Aorta (tissue), 5 donors: Measurements from ENCODE around the gene PALM3. TPM values are rescaled to one million over a fixed set of nuclear protein-coding genes. Genes with fewer than 3 reads are reported as not detected.

Experiments
- ATAC-seq: fragments of 200-7000 bp; cut with Tn5 transposase; one replicate; pipeline ENCODE4 v1.9.1; 2022; ENCODE audit warnings: moderate library complexity; ENCODE audit not compliant: low FRiP score
- DNase-seq, 2 donors: peaks; one replicate each; pipeline ENCODE4 v3.0.0-alpha.2; 2020
- H3K27ac ChIP-seq, 2 donors: one replicate each; pipeline ENCODE4 v1.5.1; 2013; ENCODE audit warnings: low read length in 2 of 2, mild to moderate bottlenecking in 2 of 2, moderate library complexity in 2 of 2, control low read depth in 1 of 2, inconsistent platforms in 1 of 2, low read depth in 1 of 2
- H3K27me3 ChIP-seq, 2 donors: one replicate each; pipeline ENCODE4 v1.6.1; 2013; ENCODE audit warnings: control low read depth in 1 of 2, low read length in 1 of 2, mild to moderate bottlenecking in 1 of 2, moderate library complexity in 1 of 2; ENCODE audit not compliant: insufficient read depth in 2 of 2, control insufficient read depth in 1 of 2
- H3K36me3 ChIP-seq, 2 donors: one replicate each; pipeline ENCODE4 v1.6.1; 2013; ENCODE audit warnings: control low read depth in 1 of 2, low read length in 1 of 2, mild to moderate bottlenecking in 1 of 2; ENCODE audit not compliant: insufficient read depth in 2 of 2, control insufficient read depth in 1 of 2
- H3K4me1 ChIP-seq, 2 donors: one replicate each; pipeline ENCODE4 v1.6.1; 2013; ENCODE audit warnings: low read length in 2 of 2, control low read depth in 1 of 2, mild to moderate bottlenecking in 1 of 2, moderate library complexity in 1 of 2; ENCODE audit not compliant: insufficient read depth in 2 of 2, control insufficient read depth in 1 of 2
- H3K4me3 ChIP-seq, 2 donors: one replicate each; pipeline ENCODE4 v1.5.1; 2013; ENCODE audit warnings: low read length in 2 of 2, control low read depth in 1 of 2, mild to moderate bottlenecking in 1 of 2
- H3K9me3 ChIP-seq: one replicate; pipeline ENCODE4 v1.6.1; 2013; ENCODE audit warnings: mild to moderate bottlenecking, low read length; ENCODE audit not compliant: control insufficient read depth
- WGBS, 2 donors: extraction: QIAGEN DNeasy Blood & Tissue Kit; methylation state at CpG; one replicate each; pipeline ENCODE4 v1.1.7; 2013; 5-methylcytosine and 5-hydroxymethylcytosine counted together
- intact Hi-C, 2 donors: fragments of 100-400 bp; cut with DNase I; formaldehyde crosslinking; loops; one replicate each; pipeline versions ENCODE4 v1.14.2 to v1.15.0; 2022
- polyA plus RNA-seq, 2 donors: library from polyadenylated mRNA; stranded (reverse); fragments of 200-250 nt; gene quantifications; one replicate each; pipeline ENCODE4 v1.2.3, GENCODE V29; 2013
- total RNA-seq, 2 donors: library from RNA; stranded (reverse); fragmentation: NEBNext Ultra II Directional; extraction: Animal tissue kit (Norgen Biotek cat#: 25700); gene quantifications; one replicate each; pipeline ENCODE4 v1.2.1, GENCODE V29; 2021
- donor health status: healthy with polysubstance abuse.
- donor health status: Bipolar disorder and iron deficiency.
- donor health status: DM: no; HTN: no; CAD: no.
- donor health status: DM: no; HTN: no; CAD: no.
- donor health status: DM: yes; HTN: yes; CAD: no.

The PALM3 gene
- total and polyA plus RNA-seq, 4 donors = 0.18 to 3.5 (median 0.63) TPM; not detected in 1

- no peaks in the 10 kb centered on the region for H3K9me3 ChIP-seq
- ATAC-seq (no peak), DNase-seq (no peak)
- H3K27ac ChIP-seq = no peak overlapping the region
- WGBS, 2 donors = 97% methylated on average over 43 of the region's 43 CpGs
- intact Hi-C loops = loop anchor here in 1 of 2 donors (10.0 kb wide), 1 partner anchor 296 kb away; the partner anchor contains the start of gene C19orf53
- H3K36me3 ChIP-seq = no peaks in the 10 kb centered on the region
- no peaks in the 10 kb centered on the region for H3K27me3 ChIP-seq
- no peak overlapping the region for H3K4me3 ChIP-seq
- no peaks in the 10 kb centered on the region for H3K4me1 ChIP-seq
Measured at GRCh38 chr19:14070268-14071050, 8.6 kb upstream of the PALM3 start.

DNA sequence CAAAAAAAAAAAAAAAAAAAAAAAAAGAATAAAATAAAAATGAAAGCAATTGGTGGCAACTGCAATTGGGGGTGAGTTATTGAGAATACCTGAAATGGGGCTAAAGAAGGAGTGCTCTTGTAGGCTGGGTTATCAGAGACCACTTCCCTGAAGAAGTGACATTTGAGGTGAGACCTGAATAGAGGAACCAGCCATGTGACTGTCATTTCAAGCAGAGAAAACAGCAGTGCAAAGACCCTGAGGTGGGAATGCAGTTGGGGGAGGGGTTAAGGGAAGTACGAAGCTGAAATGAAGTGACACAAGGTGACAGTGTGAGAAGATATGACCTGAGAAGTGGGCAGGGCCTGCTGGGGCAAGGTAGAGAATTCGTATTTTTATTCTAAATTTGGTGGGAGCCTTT, 4.3 kb upstream of the PALM3 start:
- Histone ChIP-seq H3K4me1 (no peaks in the 10 kb centered on the region), H3K36me3 (no peaks in the 10 kb centered on the region), H3K27me3 (no peaks in the 10 kb centered on the region), H3K4me3 (no peak overlapping the region), H3K9me3 (no peaks in the 10 kb centered on the region), H3K27ac (no peak overlapping the region)
- intact Hi-C loops = no loop called here
- 68 to 81% methylated on average over 2 of the region's 2 CpGs for WGBS, 2 donors
- ATAC-seq = no peak
- no peak for DNase-seq

- Histone ChIP-seq H3K27me3 (no peaks in the 10 kb centered on the region), H3K9me3 (no peaks in the 10 kb centered on the region), H3K36me3 (no peaks in the 10 kb centered on the region), H3K4me1 (no peaks in the 10 kb centered on the region), H3K27ac (no peak overlapping the region), H3K4me3 (no peak overlapping the region)
- intact Hi-C loops = no loop called here
- WGBS, 2 donors = 50 to 73% methylated on average over 7 of the region's 7 CpGs
- DNase-seq = no peak
- no peak for ATAC-seq
Measured at GRCh38 chr19:14063105-14063504, 1.2 kb upstream of the PALM3 start.

- H3K27me3 ChIP-seq = no peaks in the 10 kb centered on the region
- ATAC-seq = no peak
- DNase-seq = no peak
- H3K36me3 ChIP-seq = no peaks in the 10 kb centered on the region
- intact Hi-C loops = no loop called here
- WGBS, 2 donors = 89 to 90% methylated on average over 5 of the region's 5 CpGs
- H3K4me3 ChIP-seq = no peak overlapping the region
- no peaks in the 10 kb centered on the region for H3K4me1 ChIP-seq
- no peak overlapping the region for H3K27ac ChIP-seq
- H3K9me3 ChIP-seq = no peaks in the 10 kb centered on the region
Measured at GRCh38 chr19:14062558-14062855, 631 bp upstream of the PALM3 start.

DNA sequence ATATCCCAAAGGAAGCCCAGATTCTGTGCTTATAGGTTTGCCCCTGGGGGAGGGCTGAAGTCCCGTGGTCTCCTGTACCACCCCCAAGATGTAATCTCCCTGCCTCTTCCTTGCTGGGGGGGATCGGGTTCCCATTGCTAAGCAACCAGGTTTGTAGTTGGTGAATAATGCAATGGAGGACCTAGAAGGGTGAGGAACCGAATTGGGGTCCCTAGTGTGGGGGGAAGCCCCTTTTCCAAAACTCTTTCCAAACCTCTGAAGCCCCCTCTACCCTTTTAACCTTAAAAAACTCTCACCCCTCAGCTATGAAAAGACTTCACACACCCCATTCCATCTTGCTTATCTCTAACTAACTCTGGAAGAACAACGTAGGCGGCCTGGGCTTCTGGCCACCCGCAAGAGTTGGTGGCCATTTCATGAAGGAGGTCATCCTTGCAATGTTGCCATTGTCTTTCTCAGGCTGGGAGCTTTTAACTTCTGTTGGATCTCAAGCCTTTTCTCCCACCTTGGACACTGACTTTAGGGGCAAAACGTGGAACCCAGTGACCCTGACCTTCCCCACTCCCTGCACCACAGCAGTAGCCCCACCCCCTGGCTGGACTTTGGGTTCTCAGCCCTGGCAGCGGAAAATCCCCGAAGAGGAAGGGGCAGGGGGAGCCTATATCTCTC, 661 bp downstream of the PALM3 start:
- Histone ChIP-seq H3K27ac (no peak overlapping the region), H3K9me3 (no peaks in the 10 kb centered on the region), H3K27me3 (no peaks in the 10 kb centered on the region), H3K4me1 (no peaks in the 10 kb centered on the region), H3K36me3 (no peaks in the 10 kb centered on the region), H3K4me3 (no peak overlapping the region)
- ATAC-seq (no peak), DNase-seq (no peak)
- intact Hi-C loops = no loop called here
- whole genome bisulfite sequencing, 2 donors = 55 to 56% methylated on average over 9 of the region's 9 CpGs

- intact Hi-C loops = loop anchor here in 1 of 2 donors (5.0 kb wide), 1 partner anchor 177 kb away; no protein-coding TSS in a partner anchor
- Histone ChIP-seq H3K9me3 (no peaks in the 10 kb centered on the region), H3K4me1 (no peaks in the 10 kb centered on the region), H3K27ac (no peak overlapping the region), H3K36me3 (no peaks in the 10 kb centered on the region), H3K4me3 (no peak overlapping the region), H3K27me3 (no peaks in the 10 kb centered on the region)
- DNase-seq (no peak), ATAC-seq (no peak)
- 52 to 54% methylated on average over 8 of the region's 8 CpGs for WGBS, 2 donors
Measured at GRCh38 chr19:14059652-14060155, 2.2 kb downstream of the PALM3 start.

- Histone ChIP-seq H3K9me3 (no peaks in the 10 kb centered on the region), H3K4me3 (no peak overlapping the region), H3K36me3 (no peaks in the 10 kb centered on the region), H3K27me3 (no peaks in the 10 kb centered on the region), H3K4me1 (no peaks in the 10 kb centered on the region), H3K27ac (no peak overlapping the region)
- ATAC-seq (no peak), DNase-seq (no peak)
- intact Hi-C loops = loop anchor here in 1 of 2 donors (5.0 kb wide), 1 partner anchor 177 kb away; no protein-coding TSS in a partner anchor
- 17 to 20% methylated on average over 15 of the region's 15 CpGs for WGBS, 2 donors
Measured at GRCh38 chr19:14059093-14059480, 2.8 kb downstream of the PALM3 start.

- WGBS, 2 donors = 27 to 29% methylated on average over 17 of the region's 17 CpGs
- no peak overlapping the region for H3K4me3 ChIP-seq
- intact Hi-C loops = loop anchor here in 1 of 2 donors (5.0 kb wide), 1 partner anchor 176 kb away; no protein-coding TSS in a partner anchor
Measured at GRCh38 chr19:14058182-14059092, 3.4 kb downstream of the PALM3 start.

More at GRCh38 chr19:14058182-14059092, 3.4 kb downstream of the PALM3 start:
- no peak overlapping the region for H3K27ac ChIP-seq
- H3K4me1 ChIP-seq = no peaks in the 10 kb centered on the region
- no peaks in the 10 kb centered on the region for H3K27me3 ChIP-seq
- no peaks in the 10 kb centered on the region for H3K9me3 ChIP-seq
- ATAC-seq = no peak
- H3K36me3 ChIP-seq = no peaks in the 10 kb centered on the region
- no peak for DNase-seq
